HG03095 (cell line): ENCODE data around the gene CMKLR1.

Experiments used
- ATAC-seq: cut with Tn5 transposase; IDR thresholded peaks from one replicate; pipeline ENCODE4 v1.9.1; 2021; ENCODE audit warnings: moderate library complexity; ENCODE audit not compliant: unreplicated experiment

CMKLR1 gene

GRCh38 chr12:108363165-108363564, 24.1 kb upstream of the CMKLR1 start:
- no peak for ATAC-seq

- no peak for ATAC-seq
These were observed 22.5 kb upstream of the CMKLR1 start for GRCh38 chr12:108361606-108362005.

GRCh38 chr12:108360487-108360886, 21.4 kb upstream of the CMKLR1 start:
- ATAC-seq = no peak

GRCh38 chr12:108360057-108360456, 20.9 kb upstream of the CMKLR1 start:
- no peak for ATAC-seq

GRCh38 chr12:108358580-108358965, 19.5 kb upstream of the CMKLR1 start:
- no peak for ATAC-seq

GRCh38 chr12:108357834-108358579, 18.9 kb upstream of the CMKLR1 start:
- ATAC-seq = no peak

- no peak for ATAC-seq
These were observed 18.0 kb upstream of the CMKLR1 start for GRCh38 chr12:108356835-108357806.

- no peak for ATAC-seq
These were observed 16.0 kb upstream of the CMKLR1 start for GRCh38 chr12:108355069-108355468.

GRCh38 chr12:108352591-108352990, 13.5 kb upstream of the CMKLR1 start:
- ATAC-seq = no peak

- ATAC-seq = no peak
These were observed 11.4 kb upstream of the CMKLR1 start for GRCh38 chr12:108350511-108350910.

- ATAC-seq = no peak
These were observed 10.2 kb upstream of the CMKLR1 start for GRCh38 chr12:108349278-108349688.

GRCh38 chr12:108348842-108349241, 9.7 kb upstream of the CMKLR1 start:
- no peak for ATAC-seq

GRCh38 chr12:108346727-108347710, 7.9 kb upstream of the CMKLR1 start:
- ATAC-seq = no peak

- no peak for ATAC-seq
These were observed 6.9 kb upstream of the CMKLR1 start for GRCh38 chr12:108345716-108346633.

GRCh38 chr12:108342985-108343384, 3.9 kb upstream of the CMKLR1 start:
- no peak for ATAC-seq

GRCh38 chr12:108341854-108342847, 3.0 kb upstream of the CMKLR1 start:
- ATAC-seq = no peak

- ATAC-seq = no peak
These were observed 2.2 kb upstream of the CMKLR1 start for GRCh38 chr12:108341356-108341755.

GRCh38 chr12:108340037-108340436, 926 bp upstream of the CMKLR1 start:
- no peak for ATAC-seq
